MM.1S (cell line): ENCODE results near the gene FOXP1.

Source experiments
- EZH2phosphoT487 ChIP-seq: fragments of 300-600 bp; sonication (generic); IDR thresholded peaks from 2 replicates; pipeline ENCODE4 v1.6.1; 2018; ENCODE audit warnings: antibody characterized with exemption, low read length
- TF ChIP-seq, protein P1 (sequence below): fragments of 300-600 bp; sonication (generic); IDR thresholded peaks from 2 replicates; pipeline ENCODE4 v1.5.1; 2016; ENCODE audit warnings: antibody characterized with exemption, low read length, mixed read lengths

DNA sequence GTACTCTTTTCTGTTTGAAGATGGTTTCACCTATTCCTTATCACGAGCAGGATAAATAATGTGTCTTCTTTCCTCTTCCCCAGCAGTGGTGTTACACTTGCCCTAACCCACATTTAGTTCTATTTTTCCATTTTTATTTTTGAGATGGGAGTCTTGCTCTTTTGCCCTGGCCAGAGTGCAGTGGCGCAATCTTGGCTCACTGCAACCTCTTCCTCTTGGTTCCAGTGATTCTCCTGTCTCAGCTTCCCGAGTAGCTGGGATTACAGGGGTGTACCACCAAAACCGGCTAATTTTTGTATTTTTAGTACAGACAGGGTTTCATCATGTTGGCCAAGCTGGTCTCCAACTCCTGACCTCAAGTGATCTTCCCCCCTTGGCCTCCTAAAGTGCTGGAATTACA, 372.4 kb downstream of the FOXP1 start:
- TF ChIP-seq, protein P1, sequence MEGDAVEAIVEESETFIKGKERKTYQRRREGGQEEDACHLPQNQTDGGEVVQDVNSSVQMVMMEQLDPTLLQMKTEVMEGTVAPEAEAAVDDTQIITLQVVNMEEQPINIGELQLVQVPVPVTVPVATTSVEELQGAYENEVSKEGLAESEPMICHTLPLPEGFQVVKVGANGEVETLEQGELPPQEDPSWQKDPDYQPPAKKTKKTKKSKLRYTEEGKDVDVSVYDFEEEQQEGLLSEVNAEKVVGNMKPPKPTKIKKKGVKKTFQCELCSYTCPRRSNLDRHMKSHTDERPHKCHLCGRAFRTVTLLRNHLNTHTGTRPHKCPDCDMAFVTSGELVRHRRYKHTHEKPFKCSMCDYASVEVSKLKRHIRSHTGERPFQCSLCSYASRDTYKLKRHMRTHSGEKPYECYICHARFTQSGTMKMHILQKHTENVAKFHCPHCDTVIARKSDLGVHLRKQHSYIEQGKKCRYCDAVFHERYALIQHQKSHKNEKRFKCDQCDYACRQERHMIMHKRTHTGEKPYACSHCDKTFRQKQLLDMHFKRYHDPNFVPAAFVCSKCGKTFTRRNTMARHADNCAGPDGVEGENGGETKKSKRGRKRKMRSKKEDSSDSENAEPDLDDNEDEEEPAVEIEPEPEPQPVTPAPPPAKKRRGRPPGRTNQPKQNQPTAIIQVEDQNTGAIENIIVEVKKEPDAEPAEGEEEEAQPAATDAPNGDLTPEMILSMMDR = no peak
- TF ChIP-seq EZH2phosphoT487 = no peak
